Peyer's patch (tissue), 4 donors: ENCODE data around the gene FARS2.

Experiments
- POLR2A ChIP-seq, 2 donors: fragments of 450-650 bp; IDR thresholded peaks; one replicate each; pipeline ENCODE4 v1.5.1; 2017; ENCODE audit warnings: antibody characterized with exemption in 2 of 2, mild to moderate bottlenecking in 2 of 2, moderate library complexity in 2 of 2
- TF ChIP-seq, protein P1 (sequence below), 6 experiments: fragments of 450-650 bp in 4 of 6; fragments of 200-600 bp in 2 of 6; sonication (generic) in 1 of 6; IDR thresholded peaks; one replicate each; pipeline ENCODE4 v1.5.1; 2017 to 2019; ENCODE audit warnings: antibody characterized with exemption in 6 of 6, mild to moderate bottlenecking in 3 of 6, moderate library complexity in 1 of 6

GRCh38 chr6:5536644-5537043 lies 275.3 kb downstream of the FARS2 start:
- TF ChIP-seq, protein P1, sequence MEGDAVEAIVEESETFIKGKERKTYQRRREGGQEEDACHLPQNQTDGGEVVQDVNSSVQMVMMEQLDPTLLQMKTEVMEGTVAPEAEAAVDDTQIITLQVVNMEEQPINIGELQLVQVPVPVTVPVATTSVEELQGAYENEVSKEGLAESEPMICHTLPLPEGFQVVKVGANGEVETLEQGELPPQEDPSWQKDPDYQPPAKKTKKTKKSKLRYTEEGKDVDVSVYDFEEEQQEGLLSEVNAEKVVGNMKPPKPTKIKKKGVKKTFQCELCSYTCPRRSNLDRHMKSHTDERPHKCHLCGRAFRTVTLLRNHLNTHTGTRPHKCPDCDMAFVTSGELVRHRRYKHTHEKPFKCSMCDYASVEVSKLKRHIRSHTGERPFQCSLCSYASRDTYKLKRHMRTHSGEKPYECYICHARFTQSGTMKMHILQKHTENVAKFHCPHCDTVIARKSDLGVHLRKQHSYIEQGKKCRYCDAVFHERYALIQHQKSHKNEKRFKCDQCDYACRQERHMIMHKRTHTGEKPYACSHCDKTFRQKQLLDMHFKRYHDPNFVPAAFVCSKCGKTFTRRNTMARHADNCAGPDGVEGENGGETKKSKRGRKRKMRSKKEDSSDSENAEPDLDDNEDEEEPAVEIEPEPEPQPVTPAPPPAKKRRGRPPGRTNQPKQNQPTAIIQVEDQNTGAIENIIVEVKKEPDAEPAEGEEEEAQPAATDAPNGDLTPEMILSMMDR (IDR thresholded peaks at IDR 0.05) = no peak
- no peak for TF ChIP-seq POLR2A (IDR thresholded peaks at IDR 0.05)
